ENCODE measurements around the gene RPGR.

The RPGR gene

GRCh38 chrX:38236901-38237615 is 90.3 kb downstream of the RPGR start:
- no peak for DNase-seq (ENCODE audit: low spot score)
- TF ChIP-seq CTCF (IDR thresholded peaks at IDR 0.05; ENCODE audit: extremely low read depth, missing control alignments), result no peak

- DNase-seq (ENCODE audit: low spot score), result no peak
These were observed 93.2 kb downstream of the RPGR start for GRCh38 chrX:38233891-38234667.

GRCh38 chrX:38232079-38232686 is 95.1 kb downstream of the RPGR start:
- DNase-seq (ENCODE audit: low spot score), result no peak
- TF ChIP-seq CTCF (IDR thresholded peaks at IDR 0.05; ENCODE audit: extremely low read depth, missing control alignments), result no peak

More at GRCh38 chrX:38233891-38234667, 93.2 kb downstream of the RPGR start:
- TF ChIP-seq CTCF (IDR thresholded peaks at IDR 0.05; ENCODE audit: extremely low read depth, missing control alignments), result no peak

GRCh38 chrX:38225093-38225492 is 102.2 kb downstream of the RPGR start:
- no peak for DNase-seq (ENCODE audit: low spot score)
- TF ChIP-seq CTCF (IDR thresholded peaks at IDR 0.05; ENCODE audit: extremely low read depth, missing control alignments), result no peak

- TF ChIP-seq CTCF (IDR thresholded peaks at IDR 0.05; ENCODE audit: extremely low read depth, missing control alignments), result no peak
- DNase-seq (ENCODE audit: low spot score), result no peak
These were observed 103.1 kb downstream of the RPGR start for GRCh38 chrX:38224160-38224559.

- DNase-seq (ENCODE audit: low spot score), result no peak
- TF ChIP-seq CTCF (IDR thresholded peaks at IDR 0.05; ENCODE audit: extremely low read depth, missing control alignments), result no peak
These were observed 105.8 kb downstream of the RPGR start for GRCh38 chrX:38221391-38221929.
